ENCODE data around the gene ANXA5. TPM values are rescaled to one million over a fixed set of nuclear protein-coding genes. Genes with fewer than 3 reads are reported as not detected.

The ANXA5 gene
- total RNA-seq, 1 experiment from 2014 or later: 231 TPM

GRCh38 chr4:121711263-121712000, 14.7 kb upstream of the ANXA5 start:
- H3T11ph ChIP-seq (ENCODE audit: low read length): no peak overlapping the region
- no peak overlapping the region for H4K5ac ChIP-seq (ENCODE audit: insufficient read length, low read depth, low read length)
- Mint-ChIP-seq H3K27me3 (ENCODE audit: low read depth) (peaks cover 2% of the 10 kb centered on the region), H3K4me1 (peaks cover 21 to 27% of the 10 kb centered on the region in 2 experiments), H3K27ac (peak overlapping the region; percentile 66 to 94 (median 93); a peak in 6 of 7 replicates), H3K9me3 (no peaks in the 10 kb centered on the region), H3K36me3 (ENCODE audit: insufficient read depth in 1 of 3, low read depth in 3 of 3) (peaks cover 0 to 2% (median 0%) of the 10 kb centered on the region in 3 experiments; a peak in 1 of 7 replicates), H3K4me3 (peak overlapping the region; percentile 44 to 69)
- H2BK5ac ChIP-seq (ENCODE audit: insufficient read length, low read length): no peak overlapping the region
- H3K79me1 ChIP-seq (ENCODE audit: insufficient read depth, low read depth, low read length, poor library complexity, severe bottlenecking): no peaks in the 10 kb centered on the region
- H4K8ac ChIP-seq (replicated peaks; ENCODE audit: insufficient read length, low read depth, low read length): no peak overlapping the region
- H2BK20ac ChIP-seq (ENCODE audit: low read depth, low read length, poor library complexity, severe bottlenecking): no peak overlapping the region
- H3K9me3 ChIP-seq (ENCODE audit: control insufficient read depth, low read depth, low read length): no peaks in the 10 kb centered on the region
- no peak overlapping the region for H3K18ac ChIP-seq (ENCODE audit: insufficient read length, low read depth, low read length)
- peak overlapping the region; percentile 25 for H3K4me2 ChIP-seq (ENCODE audit: insufficient read depth, insufficient read length, low read length)
- TF ChIP-seq CTCF (conservative IDR thresholded peaks at IDR 0.05): no peak
- H4K20me1 ChIP-seq (ENCODE audit: control insufficient read depth, insufficient read depth, insufficient read length): no peaks in the 10 kb centered on the region
- no peak overlapping the region for H2AFZ ChIP-seq (ENCODE audit: low read length)
- H3K9ac ChIP-seq (ENCODE audit: extremely low read depth, insufficient read length, low read length): no peak overlapping the region
- H2BK12ac ChIP-seq (ENCODE audit: insufficient read length, low read depth, low read length): no peak overlapping the region
- no peak overlapping the region for H3K14ac ChIP-seq (ENCODE audit: insufficient read depth, low read length)
- no peak overlapping the region for H3K4ac ChIP-seq (ENCODE audit: low read depth, low read length)
- H3K27me3 ChIP-seq (ENCODE audit: insufficient read depth, low read length): no peaks in the 10 kb centered on the region
- no peak overlapping the region for H3K56ac ChIP-seq (ENCODE audit: insufficient read length, low read depth, low read length)
- peaks cover 6% of the 10 kb centered on the region; the same call in 1 of the 2 replicates for H3K4me1 ChIP-seq (ENCODE audit: insufficient read depth, low read length)
- no peaks in the 10 kb centered on the region for H3K23me2 ChIP-seq (ENCODE audit: insufficient read length, low read depth, low read length, poor library complexity, severe bottlenecking)
- no peak overlapping the region for H3K23ac ChIP-seq (ENCODE audit: insufficient read length, low read depth, low read length)
- no peak overlapping the region for H4K91ac ChIP-seq (ENCODE audit: insufficient read length, low read depth, low read length)
- no peak overlapping the region for H2AK5ac ChIP-seq (ENCODE audit: insufficient read length, low read length)
- peak; percentile 96 for DNase-seq
- H3K27ac ChIP-seq (ENCODE audit: insufficient read length, low read depth, low read length): peak overlapping the region; percentile 65
- H2BK120ac ChIP-seq (ENCODE audit: low read depth, low read length, poor library complexity, severe bottlenecking): no peak overlapping the region
- no peak overlapping the region for H2BK15ac ChIP-seq (ENCODE audit: low read depth, low read length)
- H3K79me2 ChIP-seq (ENCODE audit: insufficient read depth, low read length): no peaks in the 10 kb centered on the region
- no CpG with 5 or more reads among the region's 18 CpGs for WGBS (ENCODE audit: extremely low coverage, insufficient read length, low lambda C conversion rate)
